Measurements from ENCODE around the gene SLC43A2. TPM values are rescaled to one million over a fixed set of nuclear protein-coding genes. Genes with fewer than 3 reads are reported as not detected.

The SLC43A2 gene
- total and polyA plus RNA-seq, 7 donors = 2.4 to 16.5 (median 7.2) TPM

GRCh38 chr17:1624650-1625049, 4.0 kb downstream of the SLC43A2 start:
- Histone ChIP-seq H3K27ac (no peak overlapping the region), H3K27me3 (no peaks in the 10 kb centered on the region), H3K9me3 (no peaks in the 10 kb centered on the region), H3K4me1 (peaks cover 0 to 24% (median 15%) of the 10 kb centered on the region in 4 donors), H3K36me3 (no peaks in the 10 kb centered on the region), H3K4me3 (no peak overlapping the region)
- WGBS, 2 donors = 88 to 89% methylated on average over 12 of the region's 12 CpGs
- DNase-seq = no peak
- no peak for TF ChIP-seq POLR2AphosphoS5 (IDR thresholded peaks at IDR 0.05)
- TF ChIP-seq POLR2A (IDR thresholded peaks at IDR 0.05) = no peak
- no peak for TF ChIP-seq EP300 (IDR thresholded peaks at IDR 0.05)
- TF ChIP-seq CTCF (IDR thresholded peaks at IDR 0.05) = no peak
- intact Hi-C loops (cut with DNase I) = loop anchor here (10.0 kb wide), 1 partner anchor 260 kb away; no protein-coding TSS in a partner anchor

GRCh38 chr17:1623057-1623630, 5.5 kb downstream of the SLC43A2 start:
- H3K27me3 ChIP-seq = no peaks in the 10 kb centered on the region
- intact Hi-C loops (cut with DNase I) = loop anchor here (10.0 kb wide), 1 partner anchor 258 kb away; no protein-coding TSS in a partner anchor
- H3K36me3 ChIP-seq = no peaks in the 10 kb centered on the region
- DNase-seq = no peak
- no peak for TF ChIP-seq POLR2A (IDR thresholded peaks at IDR 0.05)
- no peak for TF ChIP-seq POLR2AphosphoS5 (IDR thresholded peaks at IDR 0.05)
- no peak for TF ChIP-seq CTCF (IDR thresholded peaks at IDR 0.05)
- no peak for TF ChIP-seq EP300 (IDR thresholded peaks at IDR 0.05)
- H3K4me3 ChIP-seq = no peak overlapping the region
- H3K27ac ChIP-seq = no peak overlapping the region
- WGBS, 2 donors = 94% methylated on average over 14 of the region's 14 CpGs
- peaks cover 0 to 19% (median 12%) of the 10 kb centered on the region in 4 donors for H3K4me1 ChIP-seq
- no peaks in the 10 kb centered on the region for H3K9me3 ChIP-seq

- WGBS, 2 donors = 59 to 79% methylated on average over 22 of the region's 22 CpGs
- no peak overlapping the region for H3K4me3 ChIP-seq
- H3K36me3 ChIP-seq = no peaks in the 10 kb centered on the region
- H3K9me3 ChIP-seq = no peaks in the 10 kb centered on the region
- intact Hi-C loops (cut with DNase I) = loop anchor here (10.0 kb wide), 1 partner anchor 257 kb away; no protein-coding TSS in a partner anchor
- DNase-seq = no peak
- H3K27me3 ChIP-seq = no peaks in the 10 kb centered on the region
- H3K27ac ChIP-seq = no peak overlapping the region
- peaks cover 0 to 1% (median 0%) of the 10 kb centered on the region in 4 donors for H3K4me1 ChIP-seq
- TF ChIP-seq EP300 (IDR thresholded peaks at IDR 0.05) (no peak), POLR2AphosphoS5 (IDR thresholded peaks at IDR 0.05) (no peak), POLR2A (IDR thresholded peaks at IDR 0.05) (no peak), CTCF (IDR thresholded peaks at IDR 0.05) (no peak)
These were observed 7.2 kb downstream of the SLC43A2 start for GRCh38 chr17:1621273-1621954.

- intact Hi-C loops (cut with DNase I) = loop anchor here (10.0 kb wide), 1 partner anchor 256 kb away; no protein-coding TSS in a partner anchor
- Histone ChIP-seq H3K27ac (no peak overlapping the region), H3K4me3 (no peak overlapping the region), H3K36me3 (no peaks in the 10 kb centered on the region), H3K4me1 (no peaks in the 10 kb centered on the region), H3K9me3 (no peaks in the 10 kb centered on the region), H3K27me3 (no peaks in the 10 kb centered on the region)
- no peak for DNase-seq
- 77 to 84% methylated on average over 13 of the region's 13 CpGs for WGBS, 2 donors
- TF ChIP-seq POLR2AphosphoS5 (IDR thresholded peaks at IDR 0.05) = no peak
- TF ChIP-seq CTCF (IDR thresholded peaks at IDR 0.05) = no peak
- no peak for TF ChIP-seq POLR2A (IDR thresholded peaks at IDR 0.05)
- no peak for TF ChIP-seq EP300 (IDR thresholded peaks at IDR 0.05)
These were observed 8.1 kb downstream of the SLC43A2 start for GRCh38 chr17:1620486-1620885.

Data from sigmoid colon (tissue), 7 donors.